ENCODE results near the gene SKAP1. TPM values are rescaled to one million over a fixed set of nuclear protein-coding genes. Genes with fewer than 3 reads are reported as not detected.

The SKAP1 gene
- total RNA-seq, 1 donor from 2014 or later: not detected

GRCh38 chr17:48162946-48163506 is 267.0 kb downstream of the SKAP1 start:
- Mint-ChIP-seq H3K27ac (no peak overlapping the region), H3K9me3 (no peaks in the 10 kb centered on the region), H3K4me3 (no peak overlapping the region), H3K36me3 (no peaks in the 10 kb centered on the region), H3K4me1 (peaks cover 30% of the 10 kb centered on the region), H3K27me3 (ENCODE audit: insufficient read depth, low read depth) (peaks cover 12% of the 10 kb centered on the region)
- no peak overlapping the region for H2AFZ ChIP-seq (replicated peaks)
- no peaks in the 10 kb centered on the region for H3K36me3 ChIP-seq
- no peak overlapping the region for H3K27ac ChIP-seq
- no peak overlapping the region for H3K4me2 ChIP-seq
- H3K27me3 ChIP-seq: peaks cover 10% of the 10 kb centered on the region
- H3K79me2 ChIP-seq (ENCODE audit: low read depth): no peaks in the 10 kb centered on the region
- H3K9me3 ChIP-seq (ENCODE audit: low read depth): no peaks in the 10 kb centered on the region
- peaks cover 7% of the 10 kb centered on the region for H3F3A ChIP-seq (ENCODE audit: low read depth)
- no peak overlapping the region for H3K9ac ChIP-seq
- TF ChIP-seq EZH2 (IDR thresholded peaks at IDR 0.05) (no peak), EZH2phosphoT487 (IDR thresholded peaks at IDR 0.05) (no peak)
- TF ChIP-seq, protein P1, sequence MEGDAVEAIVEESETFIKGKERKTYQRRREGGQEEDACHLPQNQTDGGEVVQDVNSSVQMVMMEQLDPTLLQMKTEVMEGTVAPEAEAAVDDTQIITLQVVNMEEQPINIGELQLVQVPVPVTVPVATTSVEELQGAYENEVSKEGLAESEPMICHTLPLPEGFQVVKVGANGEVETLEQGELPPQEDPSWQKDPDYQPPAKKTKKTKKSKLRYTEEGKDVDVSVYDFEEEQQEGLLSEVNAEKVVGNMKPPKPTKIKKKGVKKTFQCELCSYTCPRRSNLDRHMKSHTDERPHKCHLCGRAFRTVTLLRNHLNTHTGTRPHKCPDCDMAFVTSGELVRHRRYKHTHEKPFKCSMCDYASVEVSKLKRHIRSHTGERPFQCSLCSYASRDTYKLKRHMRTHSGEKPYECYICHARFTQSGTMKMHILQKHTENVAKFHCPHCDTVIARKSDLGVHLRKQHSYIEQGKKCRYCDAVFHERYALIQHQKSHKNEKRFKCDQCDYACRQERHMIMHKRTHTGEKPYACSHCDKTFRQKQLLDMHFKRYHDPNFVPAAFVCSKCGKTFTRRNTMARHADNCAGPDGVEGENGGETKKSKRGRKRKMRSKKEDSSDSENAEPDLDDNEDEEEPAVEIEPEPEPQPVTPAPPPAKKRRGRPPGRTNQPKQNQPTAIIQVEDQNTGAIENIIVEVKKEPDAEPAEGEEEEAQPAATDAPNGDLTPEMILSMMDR (IDR thresholded peaks at IDR 0.05): no peak
- no peak overlapping the region for H3K4me3 ChIP-seq
- DNase-seq (ENCODE audit: low spot score): no peak
- no peaks in the 10 kb centered on the region for H4K20me1 ChIP-seq (ENCODE audit: low read depth)
- peaks cover 7% of the 10 kb centered on the region for H3K4me1 ChIP-seq

DNA sequence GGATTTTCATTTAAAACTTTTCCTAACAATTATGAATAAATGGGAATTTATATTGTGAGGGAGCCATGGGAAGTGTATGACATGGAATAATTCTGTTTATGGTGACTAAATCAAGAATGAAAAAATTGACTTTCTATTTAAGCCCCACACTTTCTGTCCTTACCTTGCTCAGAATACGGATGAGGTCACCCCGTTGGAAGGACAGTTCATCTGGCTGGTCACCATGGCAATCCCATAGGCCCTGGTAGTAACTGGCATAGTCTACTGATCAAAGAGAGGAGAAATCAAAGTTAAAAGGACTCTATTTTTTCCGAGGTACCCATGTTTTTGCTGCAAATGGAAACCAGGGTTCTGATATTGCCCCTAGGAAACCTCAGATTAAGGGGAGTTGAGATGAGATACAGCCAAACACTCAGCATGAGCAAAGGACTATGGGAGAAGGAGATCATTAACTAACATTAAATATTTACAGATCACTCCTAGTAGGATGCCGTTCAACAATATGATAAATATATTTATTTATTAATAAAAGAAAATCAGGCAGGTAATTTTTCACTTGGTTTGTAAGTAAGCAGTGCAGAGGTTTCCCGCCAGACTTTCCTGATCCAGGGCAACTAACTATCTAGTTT is 267.6 kb downstream of the SKAP1 start:
- Histone ChIP-seq H3K9ac (no peak overlapping the region), H3F3A (ENCODE audit: low read depth) (peaks cover 7% of the 10 kb centered on the region), H3K27me3 (peaks cover 10% of the 10 kb centered on the region), H3K4me2 (no peak overlapping the region), H3K4me1 (peaks cover 7% of the 10 kb centered on the region), H3K36me3 (no peaks in the 10 kb centered on the region), H3K9me3 (ENCODE audit: low read depth) (no peaks in the 10 kb centered on the region), H3K27ac (no peak overlapping the region), H4K20me1 (ENCODE audit: low read depth) (no peaks in the 10 kb centered on the region), H3K79me2 (ENCODE audit: low read depth) (no peaks in the 10 kb centered on the region), H3K4me3 (no peak overlapping the region), H2AFZ (replicated peaks) (no peak overlapping the region)
- Mint-ChIP-seq H3K9me3 (no peaks in the 10 kb centered on the region), H3K27me3 (ENCODE audit: insufficient read depth, low read depth) (peaks cover 12% of the 10 kb centered on the region), H3K36me3 (no peaks in the 10 kb centered on the region), H3K4me1 (peaks cover 30% of the 10 kb centered on the region), H3K27ac (no peak overlapping the region), H3K4me3 (no peak overlapping the region)
- TF ChIP-seq, protein P1 (IDR thresholded peaks at IDR 0.05): no peak
- no peak for TF ChIP-seq EZH2 (IDR thresholded peaks at IDR 0.05)
- no peak for TF ChIP-seq EZH2phosphoT487 (IDR thresholded peaks at IDR 0.05)
- DNase-seq (ENCODE audit: low spot score): no peak

DNA sequence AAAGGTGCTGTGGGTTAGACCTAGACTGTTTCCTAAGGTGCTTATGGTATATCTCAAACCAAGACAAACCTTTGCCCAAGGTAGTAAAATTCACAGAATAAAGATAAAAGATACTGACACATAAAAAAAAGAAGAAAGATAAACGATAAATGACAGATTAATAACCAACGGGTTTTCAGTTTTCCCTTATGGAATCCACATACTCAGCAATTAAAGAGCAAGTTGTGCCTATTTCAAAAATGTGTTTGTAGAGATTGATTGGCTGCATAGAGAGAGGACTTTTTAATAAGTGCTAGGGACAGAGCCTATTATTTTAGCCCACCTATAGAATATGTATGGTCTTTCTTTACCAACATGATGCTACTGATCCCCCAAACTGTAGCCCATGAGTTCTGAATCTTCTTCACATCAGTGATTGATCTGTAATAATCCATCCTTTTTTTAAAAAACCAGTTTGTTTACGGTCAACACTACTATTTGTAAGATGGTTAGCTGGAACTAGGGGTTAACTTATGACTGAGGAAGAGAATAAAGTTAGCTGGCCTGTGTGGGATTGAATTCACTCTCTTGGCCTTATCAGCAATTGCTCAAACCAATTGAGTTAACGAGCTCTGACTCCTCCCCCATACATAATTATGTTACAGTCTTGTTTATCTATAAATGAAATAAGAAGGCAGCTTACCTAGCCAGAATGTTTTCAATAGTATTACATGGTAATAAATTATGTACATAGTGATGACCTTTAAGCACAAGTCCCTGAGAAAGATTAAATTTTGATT is 268.7 kb downstream of the SKAP1 start:
- H3K36me3 Mint-ChIP-seq: no peaks in the 10 kb centered on the region
- Histone ChIP-seq H3K9ac (no peak overlapping the region), H3K4me1 (peaks cover 9% of the 10 kb centered on the region), H4K20me1 (ENCODE audit: low read depth) (no peaks in the 10 kb centered on the region), H3K4me2 (no peak overlapping the region), H3K4me3 (no peak overlapping the region), H3K79me2 (ENCODE audit: low read depth) (no peaks in the 10 kb centered on the region), H3K9me3 (ENCODE audit: low read depth) (no peaks in the 10 kb centered on the region), H2AFZ (replicated peaks) (no peak overlapping the region), H3K27me3 (peaks cover 10% of the 10 kb centered on the region), H3K36me3 (no peaks in the 10 kb centered on the region), H3K27ac (no peak overlapping the region), H3F3A (ENCODE audit: low read depth) (peaks cover 7% of the 10 kb centered on the region)
- no peak overlapping the region for H3K4me3 Mint-ChIP-seq
- TF ChIP-seq, protein P1 (IDR thresholded peaks at IDR 0.05): no peak
- TF ChIP-seq EZH2phosphoT487 (IDR thresholded peaks at IDR 0.05) (no peak), EZH2 (IDR thresholded peaks at IDR 0.05) (no peak)
- peaks cover 12% of the 10 kb centered on the region for H3K27me3 Mint-ChIP-seq (ENCODE audit: insufficient read depth, low read depth)
- peaks cover 36% of the 10 kb centered on the region for H3K4me1 Mint-ChIP-seq
- no peak for DNase-seq (ENCODE audit: low spot score)
- H3K9me3 Mint-ChIP-seq: no peaks in the 10 kb centered on the region
- H3K27ac Mint-ChIP-seq: no peak overlapping the region
